HG03025 (cell line): Measurements from ENCODE around the gene GALNT14.

Source experiments
- ATAC-seq: cut with Tn5 transposase; IDR thresholded peaks from one replicate; pipeline ENCODE4 v1.9.1; 2021; ENCODE audit warnings: mild to moderate bottlenecking, moderate library complexity; ENCODE audit not compliant: unreplicated experiment, low FRiP score

GALNT14 gene

GRCh38 chr2:31020713-31021112 lies 117.5 kb downstream of the GALNT14 start:
- ATAC-seq, result no peak

- ATAC-seq, result no peak
Observed at GRCh38 chr2:31018280-31018679, 120.0 kb downstream of the GALNT14 start.

DNA sequence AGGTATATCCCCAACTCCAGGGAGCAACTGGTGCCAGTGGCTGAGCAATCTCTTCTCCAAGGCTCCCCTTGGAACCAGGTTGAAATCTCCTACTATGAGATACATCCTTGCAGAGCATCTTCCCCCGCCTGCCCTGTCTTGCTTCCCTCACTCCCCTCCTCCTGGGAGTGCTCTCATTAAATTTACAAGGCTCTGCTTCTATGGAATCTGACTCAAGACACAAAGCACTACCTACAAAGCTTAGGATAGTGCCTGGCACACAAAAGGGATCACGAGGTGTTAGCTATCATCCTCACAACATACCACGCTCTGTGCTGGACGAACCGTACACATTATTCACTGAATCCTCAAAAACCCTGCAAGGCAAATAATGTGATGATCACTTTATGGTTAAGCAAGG lies 121.6 kb downstream of the GALNT14 start:
- ATAC-seq, result no peak

- ATAC-seq, result no peak
Observed at GRCh38 chr2:31014516-31014915, 123.7 kb downstream of the GALNT14 start.

- ATAC-seq, result no peak
Observed at GRCh38 chr2:31013301-31013700, 124.9 kb downstream of the GALNT14 start.

- no peak for ATAC-seq
Observed at GRCh38 chr2:31012406-31012805, 125.8 kb downstream of the GALNT14 start.

GRCh38 chr2:31011587-31011986 lies 126.7 kb downstream of the GALNT14 start:
- no peak for ATAC-seq

DNA sequence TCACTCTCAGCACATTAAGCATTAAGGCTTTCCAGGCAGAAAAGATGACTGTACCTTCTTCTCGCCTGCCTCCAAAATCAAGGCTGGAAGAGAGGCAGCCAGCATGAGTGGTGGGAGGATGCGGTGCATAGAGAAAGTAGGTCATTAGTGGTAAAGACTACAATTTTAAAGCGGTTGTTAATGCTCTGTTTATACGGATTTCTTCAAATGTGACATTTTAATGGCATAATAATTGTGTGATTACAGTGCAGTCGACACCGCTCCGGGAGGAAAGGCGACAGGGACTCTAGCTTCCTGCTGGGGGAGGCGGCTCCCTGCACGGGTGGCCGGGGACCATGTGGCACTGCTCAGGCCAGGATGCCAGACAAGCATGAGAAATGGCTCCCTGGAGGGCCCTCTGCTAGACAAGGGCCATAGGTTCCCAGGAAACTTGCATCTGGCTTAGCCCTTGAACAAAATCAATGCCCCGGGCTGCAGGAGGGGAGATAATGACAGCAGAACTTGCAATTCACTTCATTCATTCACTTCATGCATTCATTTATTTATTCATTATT lies 129.6 kb downstream of the GALNT14 start:
- no peak for ATAC-seq

DNA sequence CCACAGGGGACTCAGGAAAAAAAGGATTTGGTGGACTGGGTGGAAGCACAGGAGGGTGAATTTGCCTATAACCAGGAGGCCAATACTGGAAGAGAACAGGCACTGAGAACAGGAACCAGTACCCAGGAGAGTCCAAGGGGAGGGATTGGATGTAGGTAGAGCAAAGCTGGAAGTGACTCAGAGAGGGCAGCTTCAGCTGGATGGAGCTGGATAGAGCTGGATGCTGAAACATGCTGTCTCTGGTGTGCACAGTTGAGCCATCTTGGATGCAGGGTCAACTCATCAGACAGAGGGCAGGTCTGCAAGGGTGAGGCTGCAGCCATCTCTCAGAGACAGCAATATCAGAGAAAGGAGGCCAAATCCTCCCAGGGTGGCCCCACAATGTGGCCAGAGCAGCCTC lies 134.0 kb downstream of the GALNT14 start:
- ATAC-seq, result no peak

- ATAC-seq, result no peak
Observed at GRCh38 chr2:31003749-31004148, 134.5 kb downstream of the GALNT14 start.

DNA sequence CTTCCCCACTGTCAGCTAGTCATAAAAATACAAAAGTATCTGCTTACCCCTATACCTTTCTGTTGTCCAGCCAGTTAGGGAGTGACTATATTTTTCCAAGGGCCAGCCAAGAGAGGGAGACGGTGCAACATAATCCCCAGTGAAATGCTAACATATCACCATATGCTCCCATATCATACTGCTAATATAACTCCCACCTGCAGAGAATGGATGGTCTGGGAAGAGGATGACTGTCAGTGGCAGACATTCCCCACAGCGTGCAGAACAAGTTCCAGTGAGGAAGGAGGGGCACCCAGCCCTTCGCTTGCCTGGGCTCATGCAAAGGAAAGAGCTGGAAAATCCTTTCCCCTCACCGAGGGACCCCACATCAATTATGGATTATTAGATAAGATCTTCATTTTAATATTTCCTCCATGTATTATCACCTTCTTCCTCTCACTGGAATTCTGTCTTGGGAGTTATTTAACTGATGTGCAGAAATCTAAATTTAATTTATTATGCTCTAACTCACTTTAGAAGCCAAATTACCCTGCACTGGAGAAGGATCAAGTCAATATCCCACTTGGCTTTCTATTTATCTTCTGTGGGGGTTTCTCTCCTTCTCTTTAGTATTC lies 135.6 kb downstream of the GALNT14 start:
- ATAC-seq, result no peak

GRCh38 chr2:31000970-31001369 lies 137.3 kb downstream of the GALNT14 start:
- no peak for ATAC-seq

- ATAC-seq, result no peak
Observed at GRCh38 chr2:30998672-30999071, 139.6 kb downstream of the GALNT14 start.

DNA sequence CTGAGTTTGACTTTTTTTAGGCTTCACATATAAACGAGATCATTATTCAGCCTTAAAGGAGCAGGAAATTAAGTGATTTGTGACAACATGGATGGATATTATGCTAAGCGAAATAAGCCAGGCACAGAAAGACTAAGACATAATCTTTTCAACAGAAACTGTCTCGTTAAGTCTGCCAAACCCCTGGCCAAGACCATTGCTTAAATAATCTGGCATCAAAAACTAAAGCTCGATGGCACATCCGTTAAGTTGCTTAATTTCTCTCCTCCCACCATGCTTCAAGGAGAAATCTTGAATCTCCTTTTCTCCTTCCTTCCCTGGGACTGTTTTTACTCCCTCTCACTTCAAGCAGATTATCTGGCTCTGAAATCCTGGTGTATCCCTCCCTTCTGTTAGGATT lies 140.3 kb downstream of the GALNT14 start:
- no peak for ATAC-seq

DNA sequence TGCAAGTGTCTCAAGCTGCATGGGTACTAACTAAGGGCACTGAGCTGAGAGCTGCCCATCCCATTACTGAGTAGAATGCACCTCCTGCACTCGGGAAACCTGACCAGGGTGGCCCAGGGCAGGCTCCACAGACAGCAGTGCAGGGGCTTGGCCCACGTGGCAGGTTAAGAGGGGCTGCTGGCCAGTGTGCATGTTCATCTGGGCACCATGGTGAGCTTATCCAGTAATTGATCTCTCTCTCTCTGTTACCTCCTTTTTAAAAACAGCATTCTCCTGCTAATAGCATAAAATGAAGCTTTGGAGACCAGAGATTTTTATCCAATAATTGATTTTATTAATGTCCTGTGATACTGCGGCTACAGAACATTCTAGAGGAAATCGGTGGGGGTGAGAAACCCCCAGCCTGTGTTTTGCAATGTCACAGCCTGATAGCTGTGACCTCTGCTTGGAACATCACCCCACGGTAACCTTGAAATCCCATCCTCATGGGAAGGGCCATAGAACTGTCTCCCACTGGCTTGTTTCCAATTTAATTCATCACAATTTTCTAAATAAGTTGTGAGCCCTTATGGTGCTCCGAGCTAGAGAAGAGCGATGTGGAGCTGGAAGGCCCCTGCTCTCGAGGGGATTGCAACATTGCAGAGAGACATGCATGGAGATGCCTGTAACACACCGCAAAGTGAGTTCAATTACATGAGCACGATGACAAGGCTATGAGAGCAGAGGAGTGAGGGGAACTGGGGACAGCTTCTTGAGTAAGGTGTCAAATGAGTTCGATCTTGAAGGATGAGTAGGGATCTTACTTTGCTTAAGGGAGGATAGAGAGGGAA lies 143.8 kb downstream of the GALNT14 start:
- no peak for ATAC-seq

- no peak for ATAC-seq
Observed at GRCh38 chr2:30992781-30993180, 145.5 kb downstream of the GALNT14 start.

DNA sequence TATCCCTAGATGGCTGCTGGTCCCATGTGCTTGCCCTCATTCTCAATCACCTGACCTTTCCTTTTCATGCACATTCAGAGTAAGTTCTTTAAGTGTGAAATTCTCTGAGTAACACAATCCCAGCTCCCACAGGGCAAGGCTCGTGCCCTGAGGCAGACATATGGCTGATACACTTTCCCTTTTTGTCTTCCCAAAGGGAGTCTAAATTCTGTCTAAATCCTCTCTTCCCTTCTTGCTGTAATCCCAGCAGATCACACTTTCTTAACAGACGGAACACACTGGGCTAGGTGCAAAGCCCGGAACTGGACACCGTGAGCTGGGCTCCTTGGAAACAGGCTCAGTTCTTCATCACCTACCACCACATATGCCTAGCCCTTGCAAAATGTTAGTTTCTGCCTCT lies 147.6 kb downstream of the GALNT14 start:
- no peak for ATAC-seq

DNA sequence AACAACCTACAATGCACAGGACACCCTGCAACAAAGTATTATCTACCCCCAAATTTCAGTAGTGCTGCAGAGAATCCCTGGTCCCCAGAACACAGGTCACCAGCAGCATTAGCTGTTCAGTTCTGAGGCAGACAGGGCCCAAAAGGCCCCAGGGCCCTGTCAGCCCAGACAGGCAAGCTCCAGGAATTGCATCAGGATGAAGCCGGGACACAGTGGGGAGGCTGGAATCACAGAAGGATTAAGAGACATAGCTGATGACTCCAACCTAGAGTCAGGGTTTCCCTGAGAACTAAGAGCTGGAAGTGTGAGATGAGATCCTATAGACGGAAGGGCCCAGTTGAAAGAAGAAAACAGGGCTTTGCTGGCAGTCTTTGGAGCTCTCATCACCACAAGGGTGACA lies 148.1 kb downstream of the GALNT14 start:
- no peak for ATAC-seq

DNA sequence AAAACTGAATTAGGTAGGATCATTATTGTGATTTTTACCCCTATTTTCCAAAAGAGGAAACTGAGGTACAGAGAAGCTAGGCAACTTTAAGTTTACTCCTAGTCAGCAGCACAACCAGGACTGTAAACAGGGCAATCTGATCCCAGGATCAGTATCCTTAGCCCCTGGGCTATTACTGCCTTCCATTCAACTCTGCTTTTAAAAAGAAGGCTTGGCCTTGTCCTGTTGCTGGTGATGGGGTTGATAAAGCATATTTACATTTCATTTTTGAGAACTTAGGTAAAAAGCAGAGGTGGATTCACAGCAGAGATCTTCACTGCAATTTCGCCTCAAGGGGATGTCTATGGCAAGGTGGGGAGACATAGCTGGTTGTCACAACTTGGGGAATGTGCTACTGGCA lies 148.5 kb downstream of the GALNT14 start:
- ATAC-seq, result no peak

DNA sequence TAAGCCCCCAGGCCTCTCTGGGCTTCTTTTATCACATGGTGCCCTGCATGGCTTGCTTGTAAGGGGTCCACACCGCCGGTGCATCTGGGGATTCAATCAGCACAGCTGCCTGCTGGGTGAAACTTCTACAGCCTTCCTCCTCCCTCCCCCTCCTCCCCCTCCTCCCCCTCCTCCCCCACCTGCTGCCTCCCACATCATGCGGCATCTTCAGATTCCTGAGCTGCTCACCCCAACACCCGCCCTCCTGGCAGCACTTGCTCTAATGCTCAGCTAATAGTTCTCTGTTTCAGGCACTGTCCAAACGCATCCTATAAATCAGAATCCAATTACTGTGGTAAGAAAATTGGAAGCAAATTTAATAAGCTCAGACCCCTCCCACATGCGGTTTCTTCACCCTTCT lies 150.7 kb downstream of the GALNT14 start:
- ATAC-seq, result no peak

- no peak for ATAC-seq
Observed at GRCh38 chr2:30986231-30986580, 152.0 kb downstream of the GALNT14 start.
